K562 (cell line): Measurements from ENCODE around the gene ADM2. TPM values are rescaled to one million over a fixed set of nuclear protein-coding genes. Genes with fewer than 3 reads are reported as not detected.

Source experiments
- ATAC-seq: fragments of 200-7000 bp; cut with Tn5 transposase; 3 replicates; pipeline ENCODE4 v1.9.1; 2020; ENCODE audit warnings: moderate library complexity
- BruUV-seq: library from RNA; stranded (reverse); fragments of 400-500 nt; replicated peaks from 2 replicates; lab custom pipeline; 2021; lab: Mats Ljungman, UMichigan
- CTCF ChIA-PET: fragments of 300-600 bp; formaldehyde crosslinking; extraction: SDS; loops from one replicate; lab custom pipeline; 2021; ENCODE audit warnings: low intra/inter-chr PET ratio; lab: Yijun Ruan, JAX
- POLR2A ChIA-PET: fragments of 300-600, 350-650 bp; sonication (Branson Sonifier 250); formaldehyde crosslinking; extraction: SDS; loops from one replicate; lab custom pipeline; 2021; ENCODE audit warnings: antibody characterized with exemption, inconsistent platforms; lab: Yijun Ruan, JAX
- DNase-seq, 4 experiments: peaks; one replicate each; pipeline versions ENCODE4 v3.0.0 to v3.0.0-alpha.2; 2011 to 2018; ENCODE audit warnings: low spot score in 3 of 4, mixed read lengths in 3 of 4; ENCODE audit errors: extremely low read depth in 1 of 4
- FAIRE-seq: peaks from 2 replicates; lab custom pipeline; 2011; peaks lifted over from hg19 to GRCh38; lab: Jason Lieb, UNC
- H2AFZ ChIP-seq: 2 replicates; pipeline ENCODE4 v1.6.0; 2011; ENCODE audit warnings: low read depth, low read length, control low read depth, inconsistent platforms
- H3K27ac ChIP-seq: fragments of 200-600 bp; 3 replicates; pipeline ENCODE4 v1.8.0; 2011; ENCODE audit warnings: low read depth, mild to moderate bottlenecking, control low read depth, inconsistent platforms, low read length, moderate library complexity, mixed read lengths; ENCODE audit errors: extremely low read depth
- H3K27me3 ChIP-seq, 2 experiments: fragments of 300-600 bp in 1 of 2; 2 replicates in 1 of 2; 3 replicates in 1 of 2; pipeline versions ENCODE4 v1.6.0 to v1.8.0; 2011; ENCODE audit warnings: inconsistent platforms in 2 of 2, low read length in 2 of 2, mild to moderate bottlenecking in 1 of 2, mixed read lengths in 1 of 2, moderate library complexity in 1 of 2; ENCODE audit not compliant: control insufficient read depth in 2 of 2, insufficient read depth in 2 of 2
- H3K36me3 ChIP-seq: fragments of 300-600 bp; 3 replicates; pipeline ENCODE4 v1.8.0; 2011; ENCODE audit warnings: mild to moderate bottlenecking, low read length, inconsistent platforms; ENCODE audit not compliant: control insufficient read depth, insufficient read depth
- H3K4me1 ChIP-seq, 2 experiments: fragments of 200-600 bp in 1 of 2; replicated peaks in 1 of 2; 2 replicates in 1 of 2; 3 replicates in 1 of 2; pipeline versions ENCODE4 v1.5.1 to v1.8.0; 2011; ENCODE audit warnings: inconsistent platforms in 2 of 2, low read length in 2 of 2, mild to moderate bottlenecking in 1 of 2, mixed read lengths in 1 of 2, moderate library complexity in 1 of 2; ENCODE audit not compliant: control insufficient read depth in 2 of 2, insufficient read depth in 2 of 2
- H3K4me2 ChIP-seq: 2 replicates; pipeline ENCODE4 v1.6.1; 2011; ENCODE audit warnings: low read length, control low read depth, inconsistent platforms, mixed read lengths; ENCODE audit not compliant: insufficient read depth
- H3K4me3 ChIP-seq: fragments of 200-600 bp; sonication (generic), shearing (Covaris generic); 2 replicates; pipeline ENCODE4 v1.5.1; 2016; ENCODE audit warnings: control low read depth, inconsistent platforms
- H3K79me2 ChIP-seq: fragments of 200-600 bp; 3 replicates; pipeline ENCODE4 v1.8.0; 2011; ENCODE audit warnings: low read length, inconsistent platforms; ENCODE audit not compliant: control insufficient read depth, insufficient read depth
- H3K9ac ChIP-seq, 2 experiments: 2 replicates each; pipeline versions ENCODE4 v1.6.0 to v1.6.1; 2011; ENCODE audit warnings: low read depth in 2 of 2, low read length in 2 of 2, control low read depth in 1 of 2, inconsistent platforms in 1 of 2, mild to moderate bottlenecking in 1 of 2, mixed read lengths in 1 of 2; ENCODE audit not compliant: insufficient read depth in 1 of 2
- H3K9me1 ChIP-seq: one replicate; pipeline ENCODE4 v1.6.0; 2011; ENCODE audit warnings: inconsistent platforms, mild to moderate bottlenecking, low read length, moderate library complexity; ENCODE audit not compliant: control insufficient read depth, insufficient read depth
- H3K9me3 ChIP-seq: replicated peaks from 2 replicates; pipeline ENCODE4 v1.5.1; 2011; ENCODE audit warnings: low read depth, low read length, inconsistent platforms; ENCODE audit not compliant: control insufficient read depth, insufficient read depth
- H4K20me1 ChIP-seq: replicated peaks from 2 replicates; pipeline ENCODE4 v1.6.1; 2011; ENCODE audit warnings: low read length, inconsistent platforms, mixed read lengths; ENCODE audit not compliant: control insufficient read depth, insufficient read depth
- BCOR ChIP-seq: fragments of 450-650 bp; IDR thresholded peaks from 2 replicates; pipeline ENCODE4 v1.6.1; 2016
- FOXK2 ChIP-seq, 2 experiments: fragments of 450-650 bp; IDR thresholded peaks in 1 of 2; conservative IDR thresholded peaks in 1 of 2; 2 replicates each; pipeline ENCODE4 v1.6.1; 2016; ENCODE audit warnings: low read depth in 2 of 2, mild to moderate bottlenecking in 1 of 2
- MTA1 ChIP-seq: fragments of 450-650 bp; IDR thresholded peaks from 2 replicates; pipeline ENCODE4 v1.6.1; 2017; ENCODE audit warnings: borderline replicate concordance
- POLR2A ChIP-seq: fragments of 450-650 bp; conservative IDR thresholded peaks from 2 replicates; pipeline ENCODE4 v1.6.1; 2016
- RBM22 ChIP-seq: fragments of 200-400 bp; formaldehyde crosslinking; IDR thresholded peaks from 2 replicates; pipeline ENCODE4 v1.6.1; 2018; ENCODE audit warnings: low read length, low read depth; ENCODE audit not compliant: poor library complexity, severe bottlenecking
- SMARCC2 ChIP-seq: fragments of 450-650 bp; IDR thresholded peaks from 2 replicates; pipeline ENCODE4 v1.6.1; 2017; ENCODE audit warnings: antibody characterized with exemption, moderate library complexity, mild to moderate bottlenecking, low read depth
- SP2 ChIP-seq: IDR thresholded peaks from 2 replicates; pipeline ENCODE4 v1.6.1; 2011; ENCODE audit warnings: mild to moderate bottlenecking, low read depth, low read length, moderate library complexity; ENCODE audit not compliant: poor library complexity, severe bottlenecking; ENCODE audit errors: extremely low read depth
- TARDBP ChIP-seq: fragments of 450-650 bp; IDR thresholded peaks from 2 replicates; pipeline ENCODE4 v1.6.1; 2016
- ZFPM2 ChIP-seq: fragments of 250-450 bp; sonication (Bioruptor Pico); IDR thresholded peaks from 2 replicates; pipeline ENCODE4 v1.5.1; 2022; ENCODE audit warnings: mild to moderate bottlenecking
- ZNF511 ChIP-seq: sonication (generic); formaldehyde crosslinking; IDR thresholded peaks from 2 replicates; pipeline ENCODE4 v1.8.0; 2022; ENCODE audit warnings: mild to moderate bottlenecking, missing genetic modification reagents
- ZNF57 ChIP-seq: fragments of 450-650 bp; formaldehyde crosslinking; IDR thresholded peaks from 2 replicates; pipeline ENCODE4 v1.4.0; 2020; ENCODE audit warnings: mild to moderate bottlenecking, moderate library complexity
- ZNF77 ChIP-seq: fragments of 250-450 bp; sonication (Bioruptor Pico); IDR thresholded peaks from 2 replicates; pipeline ENCODE4 v1.5.0; 2020
- WGBS: fragments of 100-300 bp; shearing (Covaris generic); methylation state at CpG from one replicate; pipeline ENCODE4 v1.1.6; 2016; ENCODE audit warnings: low coverage, mixed read lengths; ENCODE audit not compliant: insufficient coverage; ENCODE audit errors: missing lambda C conversion rate; 5-methylcytosine and 5-hydroxymethylcytosine counted together
- in situ Hi-C: fragments of 300-500 bp; cut with MboI; formaldehyde crosslinking; loops from 4 replicates; pipeline ENCODE4 v1.15.0; 2018; ENCODE audit warnings: inconsistent platforms, mixed read lengths
- intact Hi-C: fragments of 100-400 bp; cut with micrococcal nuclease; formaldehyde crosslinking; loops from 2 replicates; pipeline ENCODE4 v1.14.2; 2022
- polyA plus RNA-seq, 8 experiments: library from polyadenylated mRNA; depleted of rRNA in 4 of 8; stranded (reverse) in 5 of 8; unstranded in 3 of 8; fragments of >200 nt; fragmentation: Nextera tagmentation in 2 of 8; fragmentation: Illumina TruSeq in 1 of 8; extraction: Ambion mirVana in 2 of 8; extraction: Trizol in 1 of 8; gene quantifications; 2 replicates each; pipeline versions ENCODE4 v1.2.1 to v1.2.3, GENCODE V29; 2011 to 2014; ENCODE audit warnings: inconsistent platforms in 1 of 8, missing spikeins in 1 of 8
- total RNA-seq, 7 experiments: library from RNA; depleted of rRNA in 6 of 7; stranded (reverse); fragments of >200 nt in 6 of 7; fragmentation: Illumina TruSeq in 2 of 7; extraction: Trizol in 2 of 7; gene quantifications; 2 replicates each; pipeline versions ENCODE4 v1.2.1 to v1.2.3, GENCODE V29; 2011 to 2021; ENCODE audit warnings: low replicate concordance in 1 of 7
- TF ChIP-seq, protein P1 (sequence below): IDR thresholded peaks from 2 replicates; pipeline ENCODE4 v1.6.1; 2011; ENCODE audit warnings: borderline replicate concordance, low read depth, mild to moderate bottlenecking, moderate library complexity, low read length; ENCODE audit not compliant: insufficient read depth, poor library complexity, severe bottlenecking

ADM2 gene
- total and polyA plus RNA-seq, 9 of the 15 experiments (the other 6 are each of a cell fraction or from before 2014, with no cell fraction given) = 0.11 to 5.1 (median 0.38) TPM

DNA sequence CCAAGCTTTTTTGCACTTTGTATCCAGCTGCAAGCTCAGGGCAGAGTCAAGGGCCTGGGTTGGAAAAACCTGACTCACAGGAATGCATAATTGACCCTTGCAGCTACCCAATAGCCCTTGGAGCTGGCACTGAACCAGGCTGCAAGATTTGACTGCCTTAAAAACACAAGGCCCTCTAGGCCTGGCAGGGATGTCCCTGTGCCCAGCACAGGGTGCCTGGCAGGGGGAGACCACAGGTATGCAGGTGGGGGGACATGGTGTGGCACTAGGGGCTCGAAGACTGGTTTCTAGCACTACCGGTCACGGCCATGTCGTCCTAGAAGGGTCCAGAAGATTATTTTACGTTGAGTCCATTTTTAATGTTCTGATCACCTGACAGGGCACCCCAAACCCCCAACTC lies 36.7 kb upstream of the ADM2 start:
- FAIRE-seq (no peak), ATAC-seq (no peak), DNase-seq (no peak)
- no peak overlapping the region for H3K27ac ChIP-seq
- no peak overlapping the region for H3K9ac ChIP-seq
- WGBS = 89% methylated on average over 5 of the region's 5 CpGs
- H3K9me1 ChIP-seq = no peaks in the 10 kb centered on the region
- no peaks in the 10 kb centered on the region for H3K79me2 ChIP-seq
- no peak for TF ChIP-seq SMARCC2
- H3K4me3 ChIP-seq = no peak overlapping the region
- BruUV-seq = no TSS peak
- H3K36me3 ChIP-seq = peaks cover 66% of the 10 kb centered on the region; the same call in 1 of the 3 replicates
- peaks cover 0 to 41% of the 10 kb centered on the region in 2 experiments; a peak in 2 of 5 replicates for H3K4me1 ChIP-seq
- in situ Hi-C loops = no loop called here
- no peak overlapping the region for H3K4me2 ChIP-seq
- intact Hi-C loops = no loop called here
- POLR2A ChIA-PET = interaction anchor here (0.6 to 0.7 kb wide), 3 partner anchors 28 to 580 kb away, joined by 3 read pairs; no protein-coding TSS in a partner anchor
- no peaks in the 10 kb centered on the region for H3K9me3 ChIP-seq
- no peaks in the 10 kb centered on the region for H3K27me3 ChIP-seq
- CTCF ChIA-PET = no interaction called here
- H4K20me1 ChIP-seq = no peaks in the 10 kb centered on the region
- no peak overlapping the region for H2AFZ ChIP-seq

- no peak overlapping the region for H3K4me2 ChIP-seq
- TF ChIP-seq FOXK2 (conservative IDR thresholded peaks at IDR 0.05 in 1 of 2, IDR thresholded peaks at IDR 0.05 in 1 of 2; ENCODE audit: low read depth in 2 of 2) = no peak
- no peak for TF ChIP-seq ZNF77 (CRISPR knock-in tag)
- peak; percentile 63 for TF ChIP-seq RBM22
- TF ChIP-seq, protein P1, sequence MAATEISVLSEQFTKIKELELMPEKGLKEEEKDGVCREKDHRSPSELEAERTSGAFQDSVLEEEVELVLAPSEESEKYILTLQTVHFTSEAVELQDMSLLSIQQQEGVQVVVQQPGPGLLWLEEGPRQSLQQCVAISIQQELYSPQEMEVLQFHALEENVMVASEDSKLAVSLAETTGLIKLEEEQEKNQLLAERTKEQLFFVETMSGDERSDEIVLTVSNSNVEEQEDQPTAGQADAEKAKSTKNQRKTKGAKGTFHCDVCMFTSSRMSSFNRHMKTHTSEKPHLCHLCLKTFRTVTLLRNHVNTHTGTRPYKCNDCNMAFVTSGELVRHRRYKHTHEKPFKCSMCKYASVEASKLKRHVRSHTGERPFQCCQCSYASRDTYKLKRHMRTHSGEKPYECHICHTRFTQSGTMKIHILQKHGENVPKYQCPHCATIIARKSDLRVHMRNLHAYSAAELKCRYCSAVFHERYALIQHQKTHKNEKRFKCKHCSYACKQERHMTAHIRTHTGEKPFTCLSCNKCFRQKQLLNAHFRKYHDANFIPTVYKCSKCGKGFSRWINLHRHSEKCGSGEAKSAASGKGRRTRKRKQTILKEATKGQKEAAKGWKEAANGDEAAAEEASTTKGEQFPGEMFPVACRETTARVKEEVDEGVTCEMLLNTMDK = no peak
- no peak for TF ChIP-seq TARDBP
- TF ChIP-seq MTA1 = no peak
- no peak for TF ChIP-seq BCOR
- TF ChIP-seq ZNF57 = no peak
- TF ChIP-seq SP2 = no peak
- TF ChIP-seq POLR2A = peak; percentile 63
- no peak for TF ChIP-seq ZFPM2 (CRISPR knock-in tag)
- no peak for TF ChIP-seq ZNF511
These were observed 36.1 kb upstream of the ADM2 start for GRCh38 chr22:50445071-50445879.

More at GRCh38 chr22:50445071-50445879, 36.1 kb upstream of the ADM2 start:
- intact Hi-C loops (no loop called here), in situ Hi-C loops (no loop called here)
- ATAC-seq (no peak), FAIRE-seq (no peak), DNase-seq (peak in 1 of 4 experiments; percentile 24)
- no peak overlapping the region for H2AFZ ChIP-seq
- WGBS = 61% methylated on average over 13 of the region's 30 CpGs
- H3K4me1 ChIP-seq = peaks cover 0 to 42% of the 10 kb centered on the region in 2 experiments; a peak in 2 of 5 replicates
- no peak overlapping the region; a peak in 1 of 4 replicates for H3K9ac ChIP-seq
- H3K4me3 ChIP-seq = no peak overlapping the region
- H3K27ac ChIP-seq = no peak overlapping the region
- no peaks in the 10 kb centered on the region for H4K20me1 ChIP-seq
- H3K9me3 ChIP-seq = no peaks in the 10 kb centered on the region
- H3K27me3 ChIP-seq = no peaks in the 10 kb centered on the region
- H3K36me3 ChIP-seq = peaks cover 63% of the 10 kb centered on the region; the same call in 1 of the 3 replicates
- TSS peak; percentile 41 for BruUV-seq
- H3K79me2 ChIP-seq = no peaks in the 10 kb centered on the region
- ChIA-PET CTCF (no interaction called here), POLR2A (interaction anchor here (0.6 to 0.7 kb wide), 3 partner anchors 27 to 581 kb away, joined by 3 read pairs; no protein-coding TSS in a partner anchor)
- H3K9me1 ChIP-seq = peaks cover 2% of the 10 kb centered on the region
